HFF-Myc (cell line): ENCODE data around the gene POC5.
"Not testable (repeated sequence)": the region's sequence is repeated elsewhere in the genome, so short reads cannot be mapped to it uniquely, and the experiment has no call there.

Source experiments
- DNase-seq: peaks from one replicate; pipeline ENCODE4 v3.0.0-alpha.2; 2011; ENCODE audit warnings: low read depth; ENCODE audit errors: extremely low read depth
- H3K4me3 ChIP-seq: replicated peaks from 2 replicates; pipeline ENCODE4 v1.5.1; 2011; ENCODE audit warnings: low read depth, mild to moderate bottlenecking, control low read depth, low read length
- TF ChIP-seq, protein P1 (sequence below): IDR thresholded peaks from 2 replicates; pipeline ENCODE4 v1.5.1; 2012; ENCODE audit warnings: mild to moderate bottlenecking, low read depth, low read length, control low read depth; ENCODE audit errors: missing control alignments

Gene POC5

DNA sequence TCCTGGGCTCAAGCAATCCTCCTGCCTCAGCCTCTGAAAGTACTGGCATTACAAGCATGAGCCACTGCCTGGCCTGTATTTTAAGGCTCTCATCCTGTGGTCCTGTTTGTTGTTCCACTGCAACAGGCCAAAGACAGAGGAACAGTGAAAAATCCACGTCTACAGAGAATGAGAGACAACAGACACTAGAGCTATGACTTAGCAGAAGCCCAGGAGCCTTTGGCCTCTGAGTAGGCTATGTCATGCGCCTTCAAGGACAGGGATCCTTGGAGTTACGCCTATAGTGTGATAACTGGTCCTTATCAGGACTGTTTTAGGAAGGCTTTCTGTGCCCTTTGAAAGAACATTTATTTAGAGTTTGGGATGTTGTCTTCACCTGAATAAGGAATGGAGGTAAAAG is 10.5 kb downstream of the POC5 start:
- DNase-seq, result no peak
- H3K4me3 ChIP-seq, result no peak overlapping the region
- TF ChIP-seq, protein P1, sequence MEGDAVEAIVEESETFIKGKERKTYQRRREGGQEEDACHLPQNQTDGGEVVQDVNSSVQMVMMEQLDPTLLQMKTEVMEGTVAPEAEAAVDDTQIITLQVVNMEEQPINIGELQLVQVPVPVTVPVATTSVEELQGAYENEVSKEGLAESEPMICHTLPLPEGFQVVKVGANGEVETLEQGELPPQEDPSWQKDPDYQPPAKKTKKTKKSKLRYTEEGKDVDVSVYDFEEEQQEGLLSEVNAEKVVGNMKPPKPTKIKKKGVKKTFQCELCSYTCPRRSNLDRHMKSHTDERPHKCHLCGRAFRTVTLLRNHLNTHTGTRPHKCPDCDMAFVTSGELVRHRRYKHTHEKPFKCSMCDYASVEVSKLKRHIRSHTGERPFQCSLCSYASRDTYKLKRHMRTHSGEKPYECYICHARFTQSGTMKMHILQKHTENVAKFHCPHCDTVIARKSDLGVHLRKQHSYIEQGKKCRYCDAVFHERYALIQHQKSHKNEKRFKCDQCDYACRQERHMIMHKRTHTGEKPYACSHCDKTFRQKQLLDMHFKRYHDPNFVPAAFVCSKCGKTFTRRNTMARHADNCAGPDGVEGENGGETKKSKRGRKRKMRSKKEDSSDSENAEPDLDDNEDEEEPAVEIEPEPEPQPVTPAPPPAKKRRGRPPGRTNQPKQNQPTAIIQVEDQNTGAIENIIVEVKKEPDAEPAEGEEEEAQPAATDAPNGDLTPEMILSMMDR, result no peak

DNA sequence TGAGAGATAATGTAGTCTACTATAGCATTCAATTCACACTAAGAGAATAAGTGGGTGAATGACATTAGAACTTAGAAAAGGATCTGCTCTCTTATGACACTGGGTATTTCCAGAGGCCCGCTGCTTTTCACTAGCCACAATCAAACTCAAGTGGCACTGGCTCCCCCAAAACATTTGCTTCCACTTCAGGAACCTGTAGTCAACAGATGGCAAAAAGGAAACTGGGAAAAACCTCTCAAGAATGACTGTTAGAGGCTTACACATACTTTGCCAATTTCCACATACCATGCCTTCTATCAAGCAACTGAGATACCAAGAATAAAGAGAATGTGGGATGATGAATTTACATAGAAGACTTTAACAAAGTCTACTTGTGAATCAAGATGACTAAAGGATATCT is 11.2 kb downstream of the POC5 start:
- TF ChIP-seq, protein P1, result no peak
- H3K4me3 ChIP-seq, result no peak overlapping the region
- DNase-seq, result no peak

DNA sequence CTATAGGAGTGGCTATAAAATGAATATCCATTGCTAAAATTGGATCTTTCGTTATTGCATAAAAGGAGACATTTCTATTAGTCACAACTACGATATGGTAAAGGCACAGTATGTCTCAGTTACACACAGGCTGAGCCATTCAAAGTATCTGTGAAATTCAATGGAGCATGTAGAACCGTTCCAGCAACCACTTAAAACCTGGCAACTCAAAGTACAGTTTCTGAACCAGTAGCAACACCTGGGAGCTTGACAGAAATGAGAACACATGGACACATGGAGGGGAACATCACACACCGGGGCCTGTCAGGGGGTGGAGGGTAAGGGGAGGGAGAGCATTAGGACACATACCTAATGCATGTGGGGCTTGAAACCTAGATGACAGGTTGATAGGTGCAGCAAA is 15.4 kb downstream of the POC5 start:
- TF ChIP-seq, protein P1, result no peak
- H3K4me3 ChIP-seq, result no peak overlapping the region
- no peak for DNase-seq

DNA sequence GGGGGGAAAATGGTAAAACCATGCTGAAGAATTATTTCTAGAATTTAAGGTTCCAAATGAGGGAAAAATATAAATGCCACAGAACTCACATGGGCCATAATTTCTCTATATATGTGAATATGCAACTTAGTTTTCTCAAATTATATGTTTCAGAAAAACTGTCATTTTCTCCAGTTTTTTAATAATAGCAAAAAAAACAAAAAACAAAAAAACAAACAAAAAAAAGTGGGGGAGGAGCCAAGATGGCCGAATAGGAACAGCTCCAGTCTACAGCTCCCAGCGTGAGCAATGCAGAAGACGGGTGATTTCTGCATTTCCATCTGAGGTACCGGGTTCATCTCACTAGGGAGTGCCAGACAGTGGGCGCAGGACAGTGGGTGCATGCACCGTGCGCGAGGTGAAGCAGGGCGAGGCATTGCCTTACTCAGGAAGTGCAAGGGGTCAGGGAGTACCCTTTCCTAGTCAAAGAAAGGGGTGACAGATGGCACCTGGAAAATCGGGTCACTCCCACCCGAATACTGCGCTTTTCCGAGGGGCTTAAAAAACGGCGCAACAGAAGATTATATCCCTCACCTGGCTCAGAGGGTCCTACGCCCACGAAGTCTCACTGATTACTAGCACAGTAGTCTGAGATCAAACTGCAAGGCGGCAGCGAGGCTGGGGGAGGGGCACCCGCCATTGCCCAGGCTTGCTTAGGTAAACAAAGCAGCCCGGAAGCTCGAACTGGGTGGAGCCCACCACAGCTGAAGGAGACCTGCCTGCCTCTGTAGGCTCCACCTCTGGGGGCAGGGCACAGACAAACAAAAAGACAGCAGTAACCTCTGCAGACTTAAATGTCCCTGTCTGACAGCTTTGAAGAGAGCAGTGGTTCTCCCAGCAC is 21.5 kb downstream of the POC5 start:
- not testable (repeated sequence) for DNase-seq, H3K4me3 ChIP-seq

DNA sequence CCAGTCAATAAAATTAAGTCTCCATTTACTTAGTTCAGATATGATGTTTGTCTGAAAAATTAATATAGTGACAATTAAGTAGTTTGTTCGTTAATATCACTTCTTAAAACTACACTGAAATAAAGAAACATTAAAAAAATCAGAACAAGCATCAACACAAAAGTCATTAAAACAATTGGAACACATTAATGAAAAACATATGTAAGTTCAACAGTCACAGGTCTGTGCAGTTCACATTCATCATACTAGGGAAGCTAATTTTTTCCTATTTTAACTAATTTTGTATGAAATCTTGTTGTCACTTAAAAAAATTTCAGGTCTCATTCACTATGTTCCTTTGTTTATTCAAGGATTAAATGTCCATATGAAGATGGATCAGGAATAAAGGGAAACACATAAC is 22.5 kb downstream of the POC5 start:
- DNase-seq, result no peak
- no peak overlapping the region for H3K4me3 ChIP-seq
- TF ChIP-seq, protein P1, result no peak

DNA sequence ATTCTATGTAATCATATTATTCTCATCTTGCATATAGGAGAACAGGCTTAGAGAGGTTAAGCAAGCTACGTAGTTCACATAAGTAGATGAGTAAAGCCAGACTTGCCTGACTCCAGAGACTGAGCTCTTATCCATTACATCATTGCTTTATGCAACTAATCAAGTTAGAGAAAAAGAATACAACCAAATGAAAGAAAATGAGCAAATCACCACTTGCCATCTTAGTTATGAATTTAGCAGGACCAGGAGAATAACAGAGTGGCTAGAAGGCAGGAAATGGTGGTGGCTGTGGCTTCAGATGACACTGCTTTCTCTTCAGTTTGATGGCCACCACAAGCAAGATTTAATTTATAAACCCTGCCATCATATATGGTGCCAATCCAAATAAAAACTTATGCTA is 26.6 kb downstream of the POC5 start:
- TF ChIP-seq, protein P1, result no peak
- DNase-seq, result no peak
- no peak overlapping the region for H3K4me3 ChIP-seq

DNA sequence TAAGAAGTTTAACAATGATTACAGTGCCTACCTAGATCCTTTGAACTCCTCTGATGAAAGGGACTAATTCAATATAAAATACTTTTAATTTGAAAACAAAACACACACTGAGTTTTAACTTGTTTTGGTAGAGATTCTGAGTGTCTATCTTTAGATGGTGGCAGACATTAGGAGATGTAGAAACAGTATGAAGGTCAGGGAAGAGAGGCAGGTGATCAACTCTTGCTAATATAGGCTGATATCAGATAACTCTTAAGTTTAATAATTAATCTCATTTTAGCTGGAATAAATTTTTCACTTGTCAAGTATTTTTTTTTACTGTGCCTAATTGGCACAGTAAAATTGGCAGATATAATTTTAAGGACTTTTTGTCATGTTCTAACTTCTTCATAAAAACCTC is 30.8 kb downstream of the POC5 start:
- DNase-seq, result no peak
- H3K4me3 ChIP-seq, result no peak overlapping the region
- TF ChIP-seq, protein P1, result no peak
